K562 (cell line): ENCODE results near the gene PPFIA1. TPM values are rescaled to one million over a fixed set of nuclear protein-coding genes. Genes with fewer than 3 reads are reported as not detected.
A peak's percentile ranks its signal among the peaks of the same experiment; 100 is the strongest.

ENCODE experiments used
- CBFA2T3 ChIP-seq: fragments of 450-650 bp; IDR thresholded peaks from 2 replicates; pipeline ENCODE4 v1.6.1; 2017
- CCNT2 ChIP-seq: IDR thresholded peaks from 2 replicates; pipeline ENCODE4 v1.6.1; 2011; ENCODE audit warnings: borderline replicate concordance, low read depth, mild to moderate bottlenecking, moderate library complexity, mixed read lengths, low read length; ENCODE audit not compliant: insufficient read length; ENCODE audit errors: extremely low read depth
- COPS2 ChIP-seq: fragments of 450-650 bp; conservative IDR thresholded peaks from 2 replicates; pipeline ENCODE4 v1.6.1; 2016; ENCODE audit warnings: mild to moderate bottlenecking, moderate library complexity
- CTBP1 ChIP-seq: fragments of 450-650 bp; IDR thresholded peaks from 2 replicates; pipeline ENCODE4 v1.6.1; 2016; ENCODE audit warnings: borderline replicate concordance
- FUS ChIP-seq: fragments of 200-400 bp; formaldehyde crosslinking; optimal IDR thresholded peaks from 2 replicates; pipeline ENCODE3; 2017; ENCODE audit warnings: low read depth, low read length
- GATAD2A ChIP-seq: fragments of 450-650 bp; IDR thresholded peaks from 2 replicates; pipeline ENCODE4 v1.6.1; 2017
- KHSRP ChIP-seq: fragments of 450-650 bp; IDR thresholded peaks from 2 replicates; pipeline ENCODE4 v1.6.1; 2017
- MITF ChIP-seq: IDR thresholded peaks from 2 replicates; pipeline ENCODE4 v1.6.1; 2014; ENCODE audit warnings: antibody characterized with exemption
- NFXL1 ChIP-seq: fragments of 450-650 bp; formaldehyde crosslinking; IDR thresholded peaks from 2 replicates; pipeline ENCODE4 v1.4.0; 2021; ENCODE audit warnings: mild to moderate bottlenecking
- PHF20 ChIP-seq: fragments of 450-650 bp; IDR thresholded peaks from 2 replicates; pipeline ENCODE4 v1.6.1; 2018; ENCODE audit not compliant: partially characterized antibody
- RFX5 ChIP-seq: IDR thresholded peaks from 2 replicates; pipeline ENCODE4 v1.6.1; 2011; ENCODE audit warnings: low read depth, mild to moderate bottlenecking, improper control_type of control experiment, low read length
- STAT5A ChIP-seq: IDR thresholded peaks from 2 replicates; pipeline ENCODE4 v1.6.1; 2012; ENCODE audit warnings: low read length, inconsistent platforms, borderline replicate concordance
- TRIM24 ChIP-seq, 2 experiments: fragments of 450-650 bp; IDR thresholded peaks; 2 replicates each; pipeline ENCODE4 v1.6.1; 2016
- U2AF2 ChIP-seq: fragments of 200-400 bp; formaldehyde crosslinking; optimal IDR thresholded peaks from 2 replicates; pipeline ENCODE3; 2017; ENCODE audit warnings: low read depth, mild to moderate bottlenecking, low read length
- VEZF1 ChIP-seq: fragments of 200-800 bp; sonication (Bioruptor generic); IDR thresholded peaks from 2 replicates; pipeline ENCODE4 v1.6.1; 2017; ENCODE audit warnings: missing genetic modification characterization, missing compliant biosample characterization
- YY1 ChIP-seq, 3 experiments: IDR thresholded peaks; 2 replicates each; pipeline ENCODE4 v1.6.1; 2011; ENCODE audit warnings: low read length in 2 of 3, mild to moderate bottlenecking in 2 of 3, moderate library complexity in 2 of 3, borderline replicate concordance in 1 of 3, control low read depth in 1 of 3, low read depth in 1 of 3; ENCODE audit not compliant: insufficient read depth in 3 of 3, insufficient replicate concordance in 2 of 3, control insufficient read depth in 1 of 3, insufficient read length in 1 of 3; ENCODE audit errors: extremely low read depth in 1 of 3
- ZNF253 ChIP-seq: fragments of 250-450 bp; sonication (Bioruptor Pico); conservative IDR thresholded peaks from 2 replicates; pipeline ENCODE4 v1.6.1; 2021; ENCODE audit warnings: mild to moderate bottlenecking
- ZNF551 ChIP-seq: fragments of 250-450 bp; sonication (Bioruptor Pico); IDR thresholded peaks from 2 replicates; pipeline ENCODE4 v1.5.0; 2021; ENCODE audit warnings: mild to moderate bottlenecking, moderate library complexity
- ZNF639 ChIP-seq, 2 experiments: fragments of 200-800 bp in 1 of 2; sonication (Bioruptor generic) in 1 of 2; sonication (generic) in 1 of 2; formaldehyde crosslinking in 1 of 2; IDR thresholded peaks in 1 of 2; conservative IDR thresholded peaks in 1 of 2; 2 replicates each; pipeline versions ENCODE4 v1.5.0 to v1.6.1; 2016 to 2020; ENCODE audit warnings: missing compliant biosample characterization in 1 of 2, missing genetic modification characterization in 1 of 2, missing genetic modification reagents in 1 of 2
- ZNF740 ChIP-seq, 3 experiments: fragments of 200-800 bp in 1 of 3; sonication (Bioruptor generic) in 1 of 3; sonication (generic) in 1 of 3; formaldehyde crosslinking in 1 of 3; IDR thresholded peaks; 2 replicates each; pipeline versions ENCODE4 v1.6.1 to v1.8.0; 2016 to 2022; ENCODE audit warnings: mild to moderate bottlenecking in 2 of 3, missing compliant biosample characterization in 2 of 3, missing genetic modification characterization in 2 of 3, missing genetic modification reagents in 1 of 3
- polyA plus RNA-seq, 8 experiments: library from polyadenylated mRNA; depleted of rRNA in 4 of 8; stranded (reverse) in 5 of 8; unstranded in 3 of 8; fragments of >200 nt; fragmentation: Nextera tagmentation in 2 of 8; fragmentation: Illumina TruSeq in 1 of 8; extraction: Ambion mirVana in 2 of 8; extraction: Trizol in 1 of 8; gene quantifications; 2 replicates each; pipeline versions ENCODE4 v1.2.1 to v1.2.3, GENCODE V29; 2011 to 2014; ENCODE audit warnings: inconsistent platforms in 1 of 8, missing spikeins in 1 of 8
- total RNA-seq, 7 experiments: library from RNA; depleted of rRNA in 6 of 7; stranded (reverse); fragments of >200 nt in 6 of 7; fragmentation: Illumina TruSeq in 2 of 7; extraction: Trizol in 2 of 7; gene quantifications; 2 replicates each; pipeline versions ENCODE4 v1.2.1 to v1.2.3, GENCODE V29; 2011 to 2021; ENCODE audit warnings: low replicate concordance in 1 of 7

Gene PPFIA1
- total and polyA plus RNA-seq, 9 of the 15 experiments (the other 6 are each of a cell fraction or from before 2014, with no cell fraction given), result 9.9 to 41.5 (median 28.5) TPM

GRCh38 chr11:70397983-70398833, 127.7 kb downstream of the PPFIA1 start, which contains the start of gene CTTN (continued):
- TF ChIP-seq RFX5, result no peak
- TF ChIP-seq PHF20, result peak; percentile 37
- TF ChIP-seq U2AF2, result no peak
- no peak for TF ChIP-seq TRIM24 (IDR thresholded peaks at IDR 0.05)
- TF ChIP-seq CBFA2T3, result no peak
- peak in 1 of 2 experiments; percentile 43; a peak in 1 of 4 replicates for TF ChIP-seq ZNF639 (CRISPR knock-in tag; conservative IDR thresholded peaks at IDR 0.05 in 1 of 2, IDR thresholded peaks at IDR 0.05 in 1 of 2)
- TF ChIP-seq ZNF253 (CRISPR knock-in tag), result no peak
- no peak for TF ChIP-seq COPS2
- no peak for TF ChIP-seq CCNT2
- no peak for TF ChIP-seq ZNF551 (CRISPR knock-in tag)
- peak; percentile 26; the same call in 1 of the 2 replicates for TF ChIP-seq CTBP1
- no peak for TF ChIP-seq MITF
- no peak for TF ChIP-seq STAT5A
- peak; percentile 34 for TF ChIP-seq FUS
- TF ChIP-seq VEZF1, result peak; percentile 85
- peak; percentile 34; the same call in 1 of the 2 replicates for TF ChIP-seq ZNF740 (CRISPR knock-in tag; IDR thresholded peaks at IDR 0.05)
- TF ChIP-seq ZNF740 (tag; IDR thresholded peaks at IDR 0.05), result no peak
- peak in 1 of 3 experiments; percentile 50 for TF ChIP-seq YY1 (IDR thresholded peaks at IDR 0.05; ENCODE audit: borderline replicate concordance in 1 of 3, control insufficient read depth in 1 of 3, extremely low read depth in 1 of 3, insufficient read depth in 3 of 3, insufficient read length in 1 of 3, insufficient replicate concordance in 2 of 3, low read depth in 1 of 3, low read length in 2 of 3)
- no peak for TF ChIP-seq NFXL1 (CRISPR knock-in tag)
- TF ChIP-seq KHSRP, result no peak
- no peak for TF ChIP-seq GATAD2A
